HG02678 (cell line): ENCODE measurements around the gene ELL.

Experiments used
- ATAC-seq: cut with Tn5 transposase; IDR thresholded peaks from one replicate; pipeline ENCODE4 v1.9.1; 2021; ENCODE audit warnings: mild to moderate bottlenecking, moderate library complexity; ENCODE audit not compliant: unreplicated experiment

Gene ELL

DNA sequence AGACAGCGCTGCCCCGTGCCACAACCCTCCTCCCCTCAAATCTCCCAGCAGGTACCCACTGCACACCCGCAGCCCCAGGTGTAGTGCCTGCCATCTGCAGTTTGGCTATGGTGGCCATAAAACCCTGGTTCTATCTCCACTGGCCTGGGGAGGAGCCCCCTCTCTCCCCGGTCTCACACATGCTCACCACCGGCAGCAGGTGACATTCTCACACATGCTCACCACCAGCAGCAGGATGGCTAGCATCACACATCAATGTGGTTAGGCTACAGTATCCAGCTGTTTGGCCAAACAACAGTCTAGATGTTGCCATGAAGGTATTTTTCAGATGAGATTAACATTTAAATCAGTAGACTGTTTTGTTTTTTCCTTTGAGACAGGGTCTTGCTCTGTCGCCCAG is 31.1 kb downstream of the ELL start:
- no peak for ATAC-seq

DNA sequence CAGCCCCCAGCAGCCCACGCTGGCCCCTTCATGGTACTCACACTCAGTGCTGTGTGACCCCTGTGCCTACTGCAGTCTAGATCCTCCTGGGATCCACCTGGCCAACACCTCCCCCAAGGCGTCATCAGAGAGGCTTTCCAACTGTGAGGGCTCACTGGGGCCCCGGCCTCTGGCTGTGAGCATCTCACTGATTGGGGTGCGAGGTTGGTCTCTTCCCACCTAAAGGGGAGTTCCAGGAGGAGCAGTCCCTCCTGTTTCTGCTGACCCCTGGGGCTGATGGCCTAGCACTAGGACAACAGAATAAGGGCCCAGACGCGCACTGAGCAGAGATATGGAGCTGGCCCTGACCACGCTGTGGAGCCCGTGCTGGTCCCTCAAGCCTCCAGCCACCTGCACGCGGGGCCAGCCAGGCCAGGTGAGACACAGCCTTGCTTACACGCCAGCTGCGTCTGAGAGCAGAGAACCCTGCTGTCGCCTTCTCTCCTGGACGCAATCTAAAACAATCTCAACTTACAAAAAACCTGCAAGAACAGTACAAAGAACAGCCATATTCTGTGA is 32.2 kb downstream of the ELL start:
- ATAC-seq = no peak

GRCh38 chr19:18488838-18489626 is 32.8 kb downstream of the ELL start:
- no peak for ATAC-seq

DNA sequence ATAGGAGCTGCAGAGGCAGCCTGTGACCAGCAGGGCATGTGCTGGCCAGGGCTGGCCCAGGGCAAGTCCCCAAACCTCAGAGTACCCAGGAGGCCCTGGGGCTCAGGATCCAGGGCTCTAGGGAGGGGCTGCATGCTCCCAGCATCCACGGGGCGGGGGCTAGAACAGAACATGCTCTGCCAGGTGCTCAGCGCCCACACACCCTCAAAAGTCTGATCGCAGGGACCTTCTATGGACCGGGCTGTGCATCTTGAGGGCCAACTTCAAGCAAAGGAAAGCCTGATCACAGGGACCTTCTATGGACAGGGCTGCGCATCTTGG is 33.5 kb downstream of the ELL start:
- ATAC-seq = no peak

- ATAC-seq = no peak
These were observed 34.1 kb downstream of the ELL start for GRCh38 chr19:18487576-18488402.

DNA sequence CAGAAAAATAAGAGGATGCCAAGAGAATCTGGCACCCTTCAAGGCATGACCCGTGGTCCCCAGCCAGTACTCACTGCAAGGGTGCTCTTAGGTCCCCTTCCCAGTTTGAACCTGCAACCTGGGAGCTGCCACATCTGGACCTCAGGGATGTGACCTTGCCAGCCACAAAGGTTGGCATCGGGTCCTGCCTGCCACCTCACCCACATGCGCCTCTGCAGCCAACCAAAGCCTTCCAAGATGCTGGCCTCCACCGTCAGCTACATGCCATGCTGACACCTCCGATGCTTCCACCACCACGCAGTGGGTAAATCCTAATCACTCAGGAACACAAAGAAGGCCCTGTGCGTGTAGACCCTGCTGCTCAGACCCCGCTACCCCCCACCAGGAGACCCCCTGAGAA is 35.1 kb downstream of the ELL start:
- no peak for ATAC-seq

DNA sequence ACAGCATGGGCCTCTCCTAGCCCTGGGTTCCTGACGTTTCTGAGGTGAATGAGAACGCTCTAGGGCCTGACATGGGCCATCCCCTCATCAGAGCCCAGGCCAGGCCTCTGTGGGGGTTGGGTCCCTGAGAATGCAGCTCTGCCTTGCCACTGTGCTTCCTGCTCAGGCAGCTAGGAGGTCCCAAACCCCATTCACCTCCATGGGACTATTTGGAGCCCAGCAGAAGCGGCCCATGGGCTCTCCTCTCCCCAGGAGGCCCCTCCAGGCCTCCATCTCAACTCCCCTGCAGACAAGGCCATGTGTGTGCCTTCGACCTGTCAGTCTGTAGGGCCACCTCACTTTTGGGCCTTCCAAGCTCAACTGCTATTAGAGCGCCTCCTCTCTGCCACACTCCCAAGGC is 36.9 kb downstream of the ELL start:
- ATAC-seq = no peak

DNA sequence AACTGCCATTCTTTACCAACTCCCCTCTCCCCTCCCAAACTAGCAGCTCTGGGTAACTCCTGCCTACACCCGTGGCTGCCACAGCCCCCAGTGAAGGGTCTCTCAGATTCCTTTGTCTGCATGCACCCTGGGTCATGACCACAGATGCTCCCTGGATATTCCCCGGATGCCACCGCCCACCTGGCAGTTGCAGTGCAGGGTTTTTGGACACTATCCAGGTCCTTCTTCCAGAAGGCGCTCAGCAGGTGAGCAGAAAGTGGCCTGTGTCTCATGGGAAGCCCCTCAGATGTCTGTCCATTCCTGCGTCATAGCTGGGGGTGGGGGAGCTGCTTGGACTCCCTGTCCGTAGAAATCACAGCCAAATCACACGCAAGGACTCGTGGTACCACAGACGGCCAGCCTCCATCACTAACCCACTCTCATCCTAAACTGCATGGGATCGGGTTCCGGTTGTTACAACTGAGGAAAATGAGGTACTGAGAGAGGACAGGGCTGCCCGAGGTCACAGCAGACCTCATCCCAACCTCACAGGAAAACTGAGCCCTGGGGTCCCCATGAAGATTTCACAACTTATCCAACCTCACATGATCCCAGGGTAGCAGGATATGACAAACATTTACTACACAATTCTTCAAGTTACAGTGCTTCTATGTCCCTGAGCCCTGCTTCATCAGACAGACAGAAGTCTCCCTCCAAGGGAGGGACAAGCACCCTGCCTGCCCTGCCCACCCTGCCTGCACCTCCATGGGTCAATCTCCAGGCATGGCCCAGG is 38.6 kb downstream of the ELL start:
- no peak for ATAC-seq

GRCh38 chr19:18481505-18482222 is 40.2 kb downstream of the ELL start:
- ATAC-seq = no peak

GRCh38 chr19:18480006-18480691 is 41.7 kb downstream of the ELL start:
- ATAC-seq = no peak

- ATAC-seq = peak; percentile 69
These were observed 43.1 kb downstream of the ELL start for GRCh38 chr19:18478545-18479311.

DNA sequence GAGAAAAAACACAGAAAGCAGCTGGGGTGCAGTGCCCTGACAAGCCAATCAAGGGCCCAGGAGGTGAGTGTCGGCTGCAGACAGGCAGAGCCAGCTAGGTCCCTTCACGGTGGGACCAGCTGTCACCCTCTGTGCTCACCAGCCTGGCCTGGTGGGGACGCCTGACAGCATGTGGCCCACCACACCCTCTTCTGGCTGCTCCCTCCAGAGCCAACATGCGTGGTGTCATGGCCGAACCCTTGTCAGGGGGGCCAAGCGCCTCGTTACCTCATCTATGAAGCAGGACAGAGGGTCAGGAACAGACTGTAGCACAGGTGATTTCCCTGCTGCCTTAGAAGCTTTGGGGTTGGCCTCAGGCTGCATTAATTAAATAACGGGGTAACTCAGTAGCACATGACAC is 43.9 kb downstream of the ELL start:
- no peak for ATAC-seq

DNA sequence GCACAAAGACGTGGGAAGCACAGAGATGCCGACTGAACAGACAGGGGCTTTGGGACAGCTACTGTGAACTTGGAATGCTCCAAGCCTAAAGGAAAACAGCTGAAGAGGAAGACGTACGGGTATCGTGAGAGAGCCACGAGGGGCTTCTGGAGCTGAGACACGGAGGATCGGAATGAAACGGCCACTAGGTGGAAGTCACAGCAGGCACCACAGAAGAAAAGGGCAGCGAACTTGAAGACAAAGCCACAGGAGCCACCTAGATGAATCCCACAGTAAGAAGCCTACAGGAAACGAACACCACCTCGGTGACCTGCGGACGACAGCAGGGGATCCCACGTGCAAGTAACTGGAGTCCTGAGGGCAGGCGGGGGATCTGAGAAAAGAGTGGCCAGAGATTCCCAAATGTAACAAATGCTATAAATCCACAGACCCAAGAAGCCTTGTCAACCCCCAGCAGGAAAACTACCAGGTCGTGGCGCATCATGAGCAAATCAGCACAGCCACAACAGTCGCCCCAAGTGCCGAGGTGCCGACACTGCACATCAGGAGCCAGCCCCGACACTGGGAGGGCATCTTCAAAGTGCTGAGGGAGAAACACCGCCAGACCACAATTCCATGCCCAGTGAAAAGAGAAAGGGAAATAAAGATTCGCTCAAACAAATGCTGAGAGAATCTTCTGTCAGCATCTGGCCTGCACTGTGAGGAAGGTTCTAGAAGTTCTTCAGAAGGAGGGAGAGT is 44.7 kb downstream of the ELL start:
- ATAC-seq = no peak

GRCh38 chr19:18476507-18477041 is 45.3 kb downstream of the ELL start:
- no peak for ATAC-seq

- ATAC-seq = no peak
These were observed 46.0 kb downstream of the ELL start for GRCh38 chr19:18475762-18476331.

DNA sequence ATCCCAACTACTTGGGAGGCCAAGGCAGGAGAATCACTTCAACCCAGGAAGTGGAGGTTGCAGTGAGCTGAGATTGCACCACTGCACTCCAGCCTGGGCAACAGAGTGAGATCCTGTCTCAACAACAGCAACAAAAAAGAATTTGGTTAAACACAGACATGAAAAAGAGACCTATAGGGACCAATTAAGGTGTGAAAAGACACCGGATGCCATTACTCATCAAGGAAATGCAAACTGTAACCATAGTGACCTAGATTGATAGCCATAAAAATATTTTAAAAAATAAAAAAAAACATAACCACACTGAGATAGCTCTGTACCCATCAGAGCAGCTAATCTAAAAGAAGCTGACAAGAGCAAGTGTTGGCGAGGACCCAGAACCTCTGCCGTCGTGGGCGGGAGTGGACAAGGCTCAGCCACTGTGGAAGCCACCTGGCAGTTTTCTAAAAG is 46.8 kb downstream of the ELL start:
- no peak for ATAC-seq

GRCh38 chr19:18474366-18474887 is 47.4 kb downstream of the ELL start:
- ATAC-seq = no peak

GRCh38 chr19:18473706-18474087 is 48.2 kb downstream of the ELL start:
- ATAC-seq = no peak
